Stimulated activated CD8-positive, alpha-beta memory T cell treated with anti-CD3 and anti-CD28 coated beads, Interleukin-2, amount 100 ng/mL, for 48 hours (primary cell): ENCODE data around the gene NLRP3.
"Not testable (repeated sequence)": the region's sequence is repeated elsewhere in the genome, so short reads cannot be mapped to it uniquely, and the experiment has no call there.

Experiments
- DNase-seq, 2 donors: peaks; one replicate each; pipeline ENCODE4 v3.0.0-alpha.2; 2020; ENCODE audit warnings: low read depth in 2 of 2

The NLRP3 gene

GRCh38 chr1:247469141-247469535, 53.2 kb downstream of the NLRP3 start:
- no peak for DNase-seq

- DNase-seq = not testable (repeated sequence)
These were observed 55.0 kb downstream of the NLRP3 start for GRCh38 chr1:247470942-247471429.

DNA sequence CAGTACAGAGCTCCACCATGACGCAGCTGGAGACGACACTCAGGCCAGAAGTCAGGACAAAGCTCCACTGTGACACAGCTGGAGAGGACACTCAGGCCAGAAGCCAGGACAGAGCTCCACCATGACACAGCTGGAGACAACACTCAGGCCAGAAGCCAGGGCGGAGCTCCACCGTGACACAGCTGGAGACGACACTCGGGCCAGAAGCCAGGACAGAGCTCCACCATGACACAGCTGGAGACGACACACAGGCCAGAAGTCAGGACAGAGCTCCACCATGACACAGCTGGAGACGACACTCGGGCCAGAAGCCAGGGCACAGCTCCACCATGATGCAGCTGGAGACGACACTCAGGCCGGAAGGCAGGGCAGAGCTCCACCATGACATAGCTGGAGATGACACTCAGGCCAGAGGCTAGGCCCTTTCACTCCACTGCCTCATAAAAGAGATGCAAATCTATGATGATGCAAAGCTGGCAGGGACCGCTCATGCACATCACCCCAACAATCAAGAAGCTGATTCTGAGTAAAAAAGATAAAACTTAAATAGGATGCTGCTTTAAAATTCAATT, 55.6 kb downstream of the NLRP3 start:
- no peak for DNase-seq

DNA sequence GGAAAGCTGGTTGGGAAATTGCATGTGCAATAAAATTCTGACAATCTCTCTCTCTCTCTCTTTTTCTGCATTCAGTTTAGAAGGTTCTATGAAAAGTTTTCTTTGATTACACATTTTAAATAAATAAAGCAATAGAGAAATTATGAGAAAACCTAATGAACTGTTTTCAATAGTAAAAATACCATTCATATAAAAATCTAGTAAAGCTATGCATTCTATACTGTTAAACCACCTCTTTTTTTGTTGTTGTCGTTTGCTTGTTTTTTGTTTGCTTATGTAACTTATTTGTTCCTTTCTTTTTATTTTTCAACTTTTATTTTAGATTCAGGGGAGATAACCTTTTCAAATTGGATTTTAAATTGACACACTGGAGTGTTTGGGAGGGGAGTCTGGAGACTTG, 56.1 kb downstream of the NLRP3 start:
- DNase-seq = no peak

DNA sequence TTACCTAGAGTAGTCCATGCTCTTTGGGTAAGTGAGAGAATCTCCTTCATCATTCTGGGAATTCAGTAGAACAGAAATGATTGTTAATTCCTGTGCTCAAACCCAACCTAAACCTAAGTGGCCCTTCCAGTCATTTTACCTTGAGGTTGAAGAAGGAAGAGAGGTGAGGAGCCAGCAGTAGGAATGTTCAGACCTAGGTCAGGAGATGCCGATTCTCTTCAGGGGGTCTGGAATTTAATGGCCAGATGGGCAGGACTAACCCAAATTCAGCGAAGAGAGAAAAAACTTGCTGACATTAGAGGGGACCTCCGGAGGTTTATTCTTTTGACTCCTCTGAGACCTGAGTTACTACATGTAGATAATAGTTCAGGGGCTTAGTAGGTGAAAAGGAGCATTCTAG, 58.4 kb downstream of the NLRP3 start:
- DNase-seq = no peak

GRCh38 chr1:247475793-247476192, 59.8 kb downstream of the NLRP3 start:
- no peak for DNase-seq

DNA sequence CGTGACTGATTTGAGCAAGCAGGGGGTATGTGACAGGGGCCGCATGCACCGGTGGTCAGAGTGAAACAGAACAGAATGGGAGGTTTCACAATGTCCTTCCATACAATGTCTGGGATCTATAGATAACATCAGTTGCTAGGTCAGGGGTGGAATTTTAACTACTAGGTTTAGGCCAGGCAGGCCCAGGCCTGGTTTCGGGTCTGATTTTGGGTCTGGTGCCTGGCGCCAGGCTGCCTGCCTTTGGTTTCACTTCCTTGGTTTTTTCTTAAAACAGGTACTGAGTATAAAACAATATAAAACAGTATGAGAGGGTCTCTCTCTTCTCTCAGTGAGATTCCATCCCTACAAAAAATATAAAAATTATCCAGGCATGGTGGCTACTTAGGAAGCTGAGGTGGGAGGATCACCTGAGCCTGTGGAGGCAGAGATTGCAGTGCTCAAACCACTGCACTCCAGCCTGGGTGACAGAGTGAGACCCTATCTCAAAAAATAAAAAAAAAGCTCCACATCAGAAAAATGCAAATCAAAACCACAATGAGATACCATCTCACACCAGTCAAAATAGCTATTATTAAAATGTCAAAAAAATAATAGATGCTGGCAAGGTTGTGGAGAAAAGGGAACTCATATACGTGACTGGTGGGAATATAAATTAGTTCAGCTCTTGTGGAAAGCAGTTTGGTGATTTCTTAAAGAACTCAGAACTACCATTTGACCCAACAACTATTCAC, 60.5 kb downstream of the NLRP3 start:
- DNase-seq = not testable (repeated sequence)

GRCh38 chr1:247482747-247483146, 66.8 kb downstream of the NLRP3 start:
- no peak for DNase-seq

DNA sequence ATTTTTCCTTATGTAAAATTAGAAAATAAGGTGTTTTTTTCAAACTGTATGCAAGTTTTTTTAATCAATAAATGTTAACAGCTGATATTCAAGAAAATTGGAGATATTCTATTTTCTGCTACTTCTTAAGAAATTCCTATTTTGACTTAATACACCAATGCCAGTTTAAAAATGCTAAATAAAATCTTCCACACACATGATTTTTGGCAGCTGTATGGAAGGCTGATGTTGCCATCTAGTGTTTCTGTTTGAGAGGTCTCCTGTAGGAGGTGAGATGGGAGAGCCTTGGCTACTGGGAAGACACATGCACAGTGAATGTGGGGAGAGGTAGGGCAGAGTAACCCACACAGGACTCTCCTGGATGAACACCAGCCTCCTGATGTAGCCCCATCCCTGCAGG, 71.1 kb downstream of the NLRP3 start:
- no peak for DNase-seq

DNA sequence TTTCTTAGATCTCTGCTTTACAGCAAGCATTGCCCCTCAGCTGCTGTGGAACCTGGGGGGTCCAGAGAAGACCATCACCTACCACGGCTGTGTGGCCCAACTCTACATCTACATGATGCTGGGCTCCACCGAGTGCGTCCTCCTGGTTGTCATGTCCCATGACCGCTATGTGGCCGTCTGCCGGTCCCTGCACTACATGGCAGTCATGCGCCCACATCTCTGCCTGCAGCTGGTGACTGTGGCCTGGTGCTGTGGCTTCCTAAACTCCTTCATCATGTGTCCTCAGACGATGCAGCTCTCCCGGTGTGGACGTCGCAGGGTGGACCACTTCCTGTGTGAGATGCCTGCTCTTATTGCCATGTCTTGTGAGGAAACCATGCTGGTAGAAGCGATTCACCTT, 75.4 kb downstream of the NLRP3 start:
- DNase-seq = no peak

- no peak for DNase-seq
These were observed 77.1 kb downstream of the NLRP3 start for GRCh38 chr1:247493106-247493505.

GRCh38 chr1:247494767-247495166, 78.8 kb downstream of the NLRP3 start:
- no peak for DNase-seq

- no peak for DNase-seq
These were observed 80.8 kb downstream of the NLRP3 start for GRCh38 chr1:247496581-247497285.
